K562 (cell line): Measurements from ENCODE around the gene CD37. TPM values are rescaled to one million over a fixed set of nuclear protein-coding genes. Genes with fewer than 3 reads are reported as not detected.
A peak's percentile ranks its signal among the peaks of the same experiment; 100 is the strongest.

Experiments used
- BCL6 ChIP-seq: fragments of 250-450 bp; sonication (Bioruptor Pico); IDR thresholded peaks from 2 replicates; pipeline ENCODE4 v1.4.0; 2020
- CLOCK ChIP-seq: fragments of 250-450 bp; sonication (Bioruptor Pico); IDR thresholded peaks from 2 replicates; pipeline ENCODE4 v1.4.0; 2020; ENCODE audit warnings: mild to moderate bottlenecking, moderate library complexity, borderline replicate concordance
- DACH1 ChIP-seq: fragments of 450-650 bp; IDR thresholded peaks from 2 replicates; pipeline ENCODE4 v1.6.1; 2018; ENCODE audit not compliant: partially characterized antibody
- KLF13 ChIP-seq: fragments of 450-650 bp; IDR thresholded peaks from 2 replicates; pipeline ENCODE4 v1.6.1; 2016; ENCODE audit warnings: missing genetic modification characterization, low read depth, mild to moderate bottlenecking, missing compliant biosample characterization, moderate library complexity, borderline replicate concordance
- RB1 ChIP-seq: fragments of 450-650 bp; IDR thresholded peaks from 2 replicates; pipeline ENCODE4 v1.6.1; 2017; ENCODE audit warnings: low read depth, mild to moderate bottlenecking
- ZBTB26 ChIP-seq: fragments of 450-650 bp; formaldehyde crosslinking; IDR thresholded peaks from 2 replicates; pipeline ENCODE4 v1.4.0; 2022; ENCODE audit warnings: missing genetic modification characterization
- ZFP30 ChIP-seq: fragments of 250-450 bp; sonication (Bioruptor Pico); IDR thresholded peaks from 2 replicates; pipeline ENCODE4 v1.8.0; 2022; ENCODE audit warnings: moderate library complexity, mild to moderate bottlenecking, inconsistent platforms, borderline replicate concordance
- ZNF24 ChIP-seq: fragments of 450-650 bp; IDR thresholded peaks from 2 replicates; pipeline ENCODE4 v1.6.1; 2016
- polyA plus RNA-seq, 8 experiments: library from polyadenylated mRNA; depleted of rRNA in 4 of 8; stranded (reverse) in 5 of 8; unstranded in 3 of 8; fragments of >200 nt; fragmentation: Nextera tagmentation in 2 of 8; fragmentation: Illumina TruSeq in 1 of 8; extraction: Ambion mirVana in 2 of 8; extraction: Trizol in 1 of 8; gene quantifications; 2 replicates each; pipeline versions ENCODE4 v1.2.1 to v1.2.3, GENCODE V29; 2011 to 2014; ENCODE audit warnings: inconsistent platforms in 1 of 8, missing spikeins in 1 of 8
- total RNA-seq, 7 experiments: library from RNA; depleted of rRNA in 6 of 7; stranded (reverse); fragments of >200 nt in 6 of 7; fragmentation: Illumina TruSeq in 2 of 7; extraction: Trizol in 2 of 7; gene quantifications; 2 replicates each; pipeline versions ENCODE4 v1.2.1 to v1.2.3, GENCODE V29; 2011 to 2021; ENCODE audit warnings: low replicate concordance in 1 of 7
- TF ChIP-seq, protein P1 (sequence below), 2 experiments: fragments of 450-650 bp in 1 of 2; sonication (generic) in 1 of 2; formaldehyde crosslinking in 1 of 2; IDR thresholded peaks; 2 replicates each; pipeline versions ENCODE4 v1.7.1 to v1.9.0; 2016 to 2022; ENCODE audit warnings: inconsistent platforms in 1 of 2, mild to moderate bottlenecking in 1 of 2, missing genetic modification reagents in 1 of 2
- TF ChIP-seq, protein P2 (sequence below), 3 experiments: fragments of 200-800 bp in 1 of 3; sonication (Bioruptor generic) in 1 of 3; sonication (generic) in 1 of 3; formaldehyde crosslinking in 1 of 3; IDR thresholded peaks; 2 replicates each; pipeline versions ENCODE4 v1.6.1 to v1.8.0; 2016 to 2022; ENCODE audit warnings: mild to moderate bottlenecking in 2 of 3, missing compliant biosample characterization in 2 of 3, missing genetic modification characterization in 2 of 3, missing genetic modification reagents in 1 of 3

The CD37 gene
- total and polyA plus RNA-seq, 9 of the 15 experiments (the other 6 are each of a cell fraction or from before 2014, with no cell fraction given), result 2.5 to 19.0 (median 7.4) TPM

DNA sequence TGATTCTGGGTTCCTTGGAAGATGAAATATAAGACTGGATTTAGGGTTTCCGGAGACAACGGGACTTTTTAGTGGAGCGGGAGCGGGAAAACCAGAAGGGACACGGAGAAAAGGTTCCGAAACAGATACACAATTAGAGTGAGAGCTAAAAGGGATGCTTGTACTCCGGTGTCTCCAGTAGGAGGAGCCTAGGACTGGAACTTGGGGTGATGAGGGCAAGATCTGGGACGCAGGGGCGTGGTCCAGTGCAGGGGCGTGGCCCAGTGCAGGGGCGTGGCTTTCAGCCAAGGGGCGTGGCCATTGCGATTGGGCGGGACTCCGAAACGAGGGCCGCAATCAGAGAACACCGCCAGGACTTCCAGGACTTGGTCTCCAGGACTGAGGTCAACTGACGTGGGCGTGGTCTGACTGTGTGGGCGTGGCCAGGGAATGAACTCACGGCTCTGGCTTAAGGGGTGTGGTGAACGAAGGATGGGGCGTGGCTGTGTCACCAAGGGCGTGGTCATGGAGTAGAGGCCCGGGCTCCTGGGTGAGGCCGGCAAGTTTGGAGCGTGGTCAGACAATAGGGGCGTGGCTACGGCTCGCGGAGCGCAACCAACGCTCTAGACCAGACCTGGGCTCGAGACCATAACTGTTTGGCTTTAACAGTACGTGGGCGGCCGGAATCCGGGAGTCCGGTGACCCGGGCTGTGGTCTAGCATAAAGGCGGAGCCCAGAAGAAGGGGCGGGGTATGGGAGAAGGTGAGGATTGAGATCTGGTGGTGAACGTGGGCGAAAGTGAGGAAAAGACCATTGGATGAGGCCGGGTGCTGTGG, 28.3 kb downstream of the CD37 start, which contains the start of gene DKKL1 (continued):
- TF ChIP-seq CLOCK (CRISPR knock-in tag), result no peak
- TF ChIP-seq RB1, result no peak
- TF ChIP-seq KLF13 (tag), result 0 out of 2 replicates have a peak, but pooled peaks have one; percentile 21
- TF ChIP-seq DACH1, result no peak
- TF ChIP-seq, protein P1, sequence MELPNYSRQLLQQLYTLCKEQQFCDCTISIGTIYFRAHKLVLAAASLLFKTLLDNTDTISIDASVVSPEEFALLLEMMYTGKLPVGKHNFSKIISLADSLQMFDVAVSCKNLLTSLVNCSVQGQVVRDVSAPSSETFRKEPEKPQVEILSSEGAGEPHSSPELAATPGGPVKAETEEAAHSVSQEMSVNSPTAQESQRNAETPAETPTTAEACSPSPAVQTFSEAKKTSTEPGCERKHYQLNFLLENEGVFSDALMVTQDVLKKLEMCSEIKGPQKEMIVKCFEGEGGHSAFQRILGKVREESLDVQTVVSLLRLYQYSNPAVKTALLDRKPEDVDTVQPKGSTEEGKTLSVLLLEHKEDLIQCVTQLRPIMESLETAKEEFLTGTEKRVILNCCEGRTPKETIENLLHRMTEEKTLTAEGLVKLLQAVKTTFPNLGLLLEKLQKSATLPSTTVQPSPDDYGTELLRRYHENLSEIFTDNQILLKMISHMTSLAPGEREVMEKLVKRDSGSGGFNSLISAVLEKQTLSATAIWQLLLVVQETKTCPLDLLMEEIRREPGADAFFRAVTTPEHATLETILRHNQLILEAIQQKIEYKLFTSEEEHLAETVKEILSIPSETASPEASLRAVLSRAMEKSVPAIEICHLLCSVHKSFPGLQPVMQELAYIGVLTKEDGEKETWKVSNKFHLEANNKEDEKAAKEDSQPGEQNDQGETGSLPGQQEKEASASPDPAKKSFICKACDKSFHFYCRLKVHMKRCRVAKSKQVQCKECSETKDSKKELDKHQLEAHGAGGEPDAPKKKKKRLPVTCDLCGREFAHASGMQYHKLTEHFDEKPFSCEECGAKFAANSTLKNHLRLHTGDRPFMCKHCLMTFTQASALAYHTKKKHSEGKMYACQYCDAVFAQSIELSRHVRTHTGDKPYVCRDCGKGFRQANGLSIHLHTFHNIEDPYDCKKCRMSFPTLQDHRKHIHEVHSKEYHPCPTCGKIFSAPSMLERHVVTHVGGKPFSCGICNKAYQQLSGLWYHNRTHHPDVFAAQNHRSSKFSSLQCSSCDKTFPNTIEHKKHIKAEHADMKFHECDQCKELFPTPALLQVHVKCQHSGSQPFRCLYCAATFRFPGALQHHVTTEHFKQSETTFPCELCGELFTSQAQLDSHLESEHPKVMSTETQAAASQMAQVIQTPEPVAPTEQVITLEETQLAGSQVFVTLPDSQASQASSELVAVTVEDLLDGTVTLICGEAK (IDR thresholded peaks at IDR 0.05), result no peak
- TF ChIP-seq, protein P1 (CRISPR knock-in tag; IDR thresholded peaks at IDR 0.05), result no peak
- no peak for TF ChIP-seq ZBTB26
- TF ChIP-seq, protein P2, sequence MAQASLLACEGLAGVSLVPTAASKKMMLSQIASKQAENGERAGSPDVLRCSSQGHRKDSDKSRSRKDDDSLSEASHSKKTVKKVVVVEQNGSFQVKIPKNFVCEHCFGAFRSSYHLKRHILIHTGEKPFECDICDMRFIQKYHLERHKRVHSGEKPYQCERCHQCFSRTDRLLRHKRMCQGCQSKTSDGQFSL (CRISPR knock-in tag; IDR thresholded peaks at IDR 0.05), result no peak
- TF ChIP-seq, protein P2 (tag; IDR thresholded peaks at IDR 0.05), result no peak
- no peak; the same call in 1 of the 2 replicates for TF ChIP-seq ZNF24
- no peak for TF ChIP-seq BCL6 (CRISPR knock-in tag)
- no peak for TF ChIP-seq ZFP30 (CRISPR knock-in tag)
